Aorta (tissue), 5 donors: ENCODE measurements around the gene TMEFF1. TPM values are rescaled to one million over a fixed set of nuclear protein-coding genes. Genes with fewer than 3 reads are reported as not detected.
"Not testable (repeated sequence)": the region's sequence is repeated elsewhere in the genome, so short reads cannot be mapped to it uniquely, and the experiment has no call there.

ENCODE experiments used
- ATAC-seq: fragments of 200-7000 bp; cut with Tn5 transposase; one replicate; pipeline ENCODE4 v1.9.1; 2022; ENCODE audit warnings: moderate library complexity; ENCODE audit not compliant: low FRiP score
- DNase-seq, 2 donors: peaks; one replicate each; pipeline ENCODE4 v3.0.0-alpha.2; 2020
- H3K27ac ChIP-seq, 2 donors: one replicate each; pipeline ENCODE4 v1.5.1; 2013; ENCODE audit warnings: low read length in 2 of 2, mild to moderate bottlenecking in 2 of 2, moderate library complexity in 2 of 2, control low read depth in 1 of 2, inconsistent platforms in 1 of 2, low read depth in 1 of 2
- H3K27me3 ChIP-seq, 2 donors: one replicate each; pipeline ENCODE4 v1.6.1; 2013; ENCODE audit warnings: control low read depth in 1 of 2, low read length in 1 of 2, mild to moderate bottlenecking in 1 of 2, moderate library complexity in 1 of 2; ENCODE audit not compliant: insufficient read depth in 2 of 2, control insufficient read depth in 1 of 2
- H3K36me3 ChIP-seq, 2 donors: one replicate each; pipeline ENCODE4 v1.6.1; 2013; ENCODE audit warnings: control low read depth in 1 of 2, low read length in 1 of 2, mild to moderate bottlenecking in 1 of 2; ENCODE audit not compliant: insufficient read depth in 2 of 2, control insufficient read depth in 1 of 2
- H3K4me1 ChIP-seq, 2 donors: one replicate each; pipeline ENCODE4 v1.6.1; 2013; ENCODE audit warnings: low read length in 2 of 2, control low read depth in 1 of 2, mild to moderate bottlenecking in 1 of 2, moderate library complexity in 1 of 2; ENCODE audit not compliant: insufficient read depth in 2 of 2, control insufficient read depth in 1 of 2
- H3K4me3 ChIP-seq, 2 donors: one replicate each; pipeline ENCODE4 v1.5.1; 2013; ENCODE audit warnings: low read length in 2 of 2, control low read depth in 1 of 2, mild to moderate bottlenecking in 1 of 2
- H3K9me3 ChIP-seq: one replicate; pipeline ENCODE4 v1.6.1; 2013; ENCODE audit warnings: mild to moderate bottlenecking, low read length; ENCODE audit not compliant: control insufficient read depth
- whole genome bisulfite sequencing, 2 donors: extraction: QIAGEN DNeasy Blood & Tissue Kit; methylation state at CpG; one replicate each; pipeline ENCODE4 v1.1.7; 2013; 5-methylcytosine and 5-hydroxymethylcytosine counted together
- intact Hi-C, 2 donors: fragments of 100-400 bp; cut with DNase I; formaldehyde crosslinking; loops; one replicate each; pipeline versions ENCODE4 v1.14.2 to v1.15.0; 2022
- polyA plus RNA-seq, 2 donors: library from polyadenylated mRNA; stranded (reverse); fragments of 200-250 nt; gene quantifications; one replicate each; pipeline ENCODE4 v1.2.3, GENCODE V29; 2013
- total RNA-seq, 2 donors: library from RNA; stranded (reverse); fragmentation: NEBNext Ultra II Directional; extraction: Animal tissue kit (Norgen Biotek cat#: 25700); gene quantifications; one replicate each; pipeline ENCODE4 v1.2.1, GENCODE V29; 2021
- donor health status: healthy with polysubstance abuse.
- donor health status: Bipolar disorder and iron deficiency.
- donor health status: DM: no; HTN: no; CAD: no.
- donor health status: DM: no; HTN: no; CAD: no.
- donor health status: DM: yes; HTN: yes; CAD: no.

TMEFF1 gene
- total and polyA plus RNA-seq, 4 donors: 0.27 to 0.78 TPM; not detected in 2

GRCh38 chr9:100527180-100527794 is 54.3 kb downstream of the TMEFF1 start:
- WGBS, 2 donors: 93 to 94% methylated on average over 29 to 30 of the region's 30 CpGs
- H3K27me3 ChIP-seq, intact Hi-C loops: not testable (repeated sequence)

GRCh38 chr9:100534401-100534800 is 61.5 kb downstream of the TMEFF1 start:
- intact Hi-C loops: no loop called here
- Histone ChIP-seq H3K4me3 (no peak overlapping the region), H3K9me3 (no peaks in the 10 kb centered on the region), H3K36me3 (no peaks in the 10 kb centered on the region), H3K27ac (no peak overlapping the region), H3K27me3 (no peaks in the 10 kb centered on the region), H3K4me1 (no peaks in the 10 kb centered on the region)
- ATAC-seq (no peak), DNase-seq (no peak)
- 83 to 84% methylated on average over 4 of the region's 4 CpGs for WGBS, 2 donors

More at GRCh38 chr9:100527180-100527794, 54.3 kb downstream of the TMEFF1 start:
- H3K4me3 ChIP-seq, ATAC-seq, H3K27ac ChIP-seq, H3K9me3 ChIP-seq, DNase-seq, H3K36me3 ChIP-seq, H3K4me1 ChIP-seq: not testable (repeated sequence)

- H3K27ac ChIP-seq: no peak overlapping the region
- 92 to 94% methylated on average over 12 of the region's 12 CpGs for whole genome bisulfite sequencing, 2 donors
- no peaks in the 10 kb centered on the region for H3K4me1 ChIP-seq
- intact Hi-C loops: no loop called here
- no peaks in the 10 kb centered on the region for H3K9me3 ChIP-seq
- H3K27me3 ChIP-seq: no peaks in the 10 kb centered on the region
- H3K36me3 ChIP-seq: no peaks in the 10 kb centered on the region
- DNase-seq (no peak), ATAC-seq (no peak)
- no peak overlapping the region for H3K4me3 ChIP-seq
These were observed 67.4 kb downstream of the TMEFF1 start for GRCh38 chr9:100540327-100540726.

- Histone ChIP-seq H3K9me3 (no peaks in the 10 kb centered on the region), H3K36me3 (no peaks in the 10 kb centered on the region), H3K27ac (no peak overlapping the region), H3K27me3 (no peaks in the 10 kb centered on the region), H3K4me3 (no peak overlapping the region), H3K4me1 (no peaks in the 10 kb centered on the region)
- DNase-seq (no peak), ATAC-seq (no peak)
- intact Hi-C loops: no loop called here
- 92% methylated on average over 5 of the region's 5 CpGs for WGBS, 2 donors
These were observed 76.1 kb downstream of the TMEFF1 start for GRCh38 chr9:100549048-100549447.

GRCh38 chr9:100554935-100555401 is 82.0 kb downstream of the TMEFF1 start:
- no peaks in the 10 kb centered on the region for H3K27me3 ChIP-seq
- no peak overlapping the region for H3K27ac ChIP-seq
- no peak overlapping the region for H3K4me3 ChIP-seq
- H3K4me1 ChIP-seq: no peaks in the 10 kb centered on the region
- H3K9me3 ChIP-seq: no peaks in the 10 kb centered on the region
- ATAC-seq (no peak), DNase-seq (no peak)
- intact Hi-C loops: no loop called here
- H3K36me3 ChIP-seq: no peaks in the 10 kb centered on the region
- 43 to 64% methylated on average over 2 of the region's 2 CpGs for WGBS, 2 donors

GRCh38 chr9:100555471-100555870 is 82.5 kb downstream of the TMEFF1 start:
- H3K4me1 ChIP-seq: no peaks in the 10 kb centered on the region
- DNase-seq (no peak), ATAC-seq (no peak)
- no peaks in the 10 kb centered on the region for H3K27me3 ChIP-seq
- no peaks in the 10 kb centered on the region for H3K36me3 ChIP-seq
- intact Hi-C loops: no loop called here
- no peak overlapping the region for H3K4me3 ChIP-seq
- no peaks in the 10 kb centered on the region for H3K9me3 ChIP-seq
- WGBS, 2 donors: 88 to 94% methylated on average over 1 of the region's 1 CpG
- H3K27ac ChIP-seq: no peak overlapping the region

GRCh38 chr9:100557053-100557452 is 84.1 kb downstream of the TMEFF1 start:
- 97 to 99% methylated on average over 3 of the region's 3 CpGs for WGBS, 2 donors
- no peaks in the 10 kb centered on the region for H3K27me3 ChIP-seq
- no peak overlapping the region for H3K27ac ChIP-seq
- DNase-seq: no peak
- H3K4me3 ChIP-seq: no peak overlapping the region
- ATAC-seq: no peak
- intact Hi-C loops: no loop called here
- H3K4me1 ChIP-seq: no peaks in the 10 kb centered on the region
- H3K9me3 ChIP-seq: no peaks in the 10 kb centered on the region
- H3K36me3 ChIP-seq: no peaks in the 10 kb centered on the region

GRCh38 chr9:100561256-100561655 is 88.3 kb downstream of the TMEFF1 start:
- intact Hi-C loops: no loop called here
- H3K9me3 ChIP-seq: no peaks in the 10 kb centered on the region
- WGBS, 2 donors: 83 to 85% methylated on average over 3 of the region's 3 CpGs
- no peak for ATAC-seq
- DNase-seq: no peak
- no peak overlapping the region for H3K4me3 ChIP-seq
- no peak overlapping the region for H3K27ac ChIP-seq
- peaks cover 0 to 2% of the 10 kb centered on the region in 2 donors for H3K36me3 ChIP-seq
- no peaks in the 10 kb centered on the region for H3K4me1 ChIP-seq
- no peaks in the 10 kb centered on the region for H3K27me3 ChIP-seq

GRCh38 chr9:100567856-100568255 is 94.9 kb downstream of the TMEFF1 start:
- Histone ChIP-seq H3K27ac (no peak overlapping the region), H3K36me3 (peaks cover 0 to 4% of the 10 kb centered on the region in 2 donors), H3K4me3 (no peak overlapping the region), H3K9me3 (no peaks in the 10 kb centered on the region), H3K27me3 (no peaks in the 10 kb centered on the region), H3K4me1 (no peaks in the 10 kb centered on the region)
- intact Hi-C loops: no loop called here
- ATAC-seq (no peak), DNase-seq (no peak)
- 73 to 81% methylated on average over 3 of the region's 3 CpGs for WGBS, 2 donors
